Smooth muscle cell (in vitro differentiated cells): Measurements from ENCODE around the gene TGFBR2. TPM values are rescaled to one million over a fixed set of nuclear protein-coding genes. Genes with fewer than 3 reads are reported as not detected.

Experiments
- DNase-seq: peaks from one replicate; lab custom pipeline; 2025; ENCODE audit not compliant: unreplicated experiment; lab: John Stamatoyannopoulos, UW
- H2AFZ ChIP-seq: fragments of 200-600 bp; sonication (generic); 2 replicates; pipeline ENCODE4 v1.6.0; 2016; ENCODE audit warnings: antibody characterized with exemption, low read depth, mild to moderate bottlenecking
- H3F3A ChIP-seq: fragments of 200-600 bp; sonication (generic); 2 replicates; pipeline ENCODE4 v1.6.0; 2017; ENCODE audit warnings: antibody characterized with exemption, low read depth
- H3K27ac ChIP-seq: fragments of 200-600 bp; sonication (generic); 2 replicates; pipeline ENCODE4 v1.5.1; 2016; ENCODE audit warnings: low read depth, mild to moderate bottlenecking
- H3K27me3 ChIP-seq: fragments of 200-600 bp; sonication (generic); 2 replicates; pipeline ENCODE4 v1.6.1; 2016; ENCODE audit warnings: low read depth, mild to moderate bottlenecking
- H3K36me3 ChIP-seq: fragments of 200-600 bp; sonication (generic); 2 replicates; pipeline ENCODE4 v1.5.1; 2016; ENCODE audit warnings: low read depth
- H3K4me1 ChIP-seq: fragments of 200-600 bp; sonication (generic); 2 replicates; pipeline ENCODE4 v1.5.1; 2016; ENCODE audit warnings: low read depth
- H3K4me2 ChIP-seq: fragments of 200-600 bp; sonication (generic); 2 replicates; pipeline ENCODE4 v1.6.0; 2016; ENCODE audit warnings: mild to moderate bottlenecking
- H3K4me3 ChIP-seq: fragments of 200-600 bp; sonication (generic); 2 replicates; pipeline ENCODE4 v1.5.1; 2016; ENCODE audit warnings: mild to moderate bottlenecking
- H3K79me2 ChIP-seq: fragments of 200-600 bp; sonication (generic); 2 replicates; pipeline ENCODE4 v1.6.0; 2016; ENCODE audit warnings: low read depth, mild to moderate bottlenecking
- H3K9ac ChIP-seq: fragments of 200-600 bp; sonication (generic); 2 replicates; pipeline ENCODE4 v1.6.0; 2016; ENCODE audit warnings: low read depth
- H3K9me3 ChIP-seq: fragments of 200-600 bp; sonication (generic); replicated peaks from 2 replicates; pipeline ENCODE4 v1.5.1; 2016; ENCODE audit warnings: low read depth
- H4K20me1 ChIP-seq: fragments of 200-600 bp; sonication (generic); 2 replicates; pipeline ENCODE4 v1.6.0; 2016; ENCODE audit warnings: low read depth
- WGBS: methylation state at CpG from one replicate; pipeline ENCODE4 v1.1.7; 2016; ENCODE audit warnings: low lambda C conversion rate; 5-methylcytosine and 5-hydroxymethylcytosine counted together
- polyA plus RNA-seq: library from polyadenylated mRNA; unstranded; fragments of >200 nt; fragmentation: Nextera tagmentation; extraction: Ambion mirVana; gene quantifications from 2 replicates; pipeline ENCODE4 v1.2.1, GENCODE V29; 2016
- total RNA-seq: library from RNA; depleted of rRNA; stranded (reverse); fragments of >200 nt; gene quantifications from 2 replicates; pipeline ENCODE4 v1.2.3, GENCODE V29; 2014
- TF ChIP-seq, protein P1 (sequence below): fragments of 200-600 bp; sonication (generic); IDR thresholded peaks from 2 replicates; pipeline ENCODE4 v1.5.1; 2017; ENCODE audit warnings: borderline replicate concordance, mild to moderate bottlenecking, antibody characterized with exemption; ENCODE audit not compliant: insufficient read depth, poor library complexity, severe bottlenecking

The TGFBR2 gene
- total and polyA plus RNA-seq, 2 experiments from 2014 or later, result 39.6 to 53.7 TPM

- Histone ChIP-seq H3K4me2 (peak overlapping the region; percentile 41), H3K27ac (peak overlapping the region; percentile 28), H3K79me2 (no peaks in the 10 kb centered on the region), H3K9me3 (no peaks in the 10 kb centered on the region), H3K4me1 (peaks cover 22% of the 10 kb centered on the region), H3K36me3 (no peaks in the 10 kb centered on the region), H3K4me3 (no peak overlapping the region), H3K27me3 (no peaks in the 10 kb centered on the region), H3K9ac (no peak overlapping the region), H4K20me1 (no peaks in the 10 kb centered on the region), H3F3A (peaks cover 15% of the 10 kb centered on the region), H2AFZ (no peak overlapping the region)
- no peak for DNase-seq
- TF ChIP-seq, protein P1, sequence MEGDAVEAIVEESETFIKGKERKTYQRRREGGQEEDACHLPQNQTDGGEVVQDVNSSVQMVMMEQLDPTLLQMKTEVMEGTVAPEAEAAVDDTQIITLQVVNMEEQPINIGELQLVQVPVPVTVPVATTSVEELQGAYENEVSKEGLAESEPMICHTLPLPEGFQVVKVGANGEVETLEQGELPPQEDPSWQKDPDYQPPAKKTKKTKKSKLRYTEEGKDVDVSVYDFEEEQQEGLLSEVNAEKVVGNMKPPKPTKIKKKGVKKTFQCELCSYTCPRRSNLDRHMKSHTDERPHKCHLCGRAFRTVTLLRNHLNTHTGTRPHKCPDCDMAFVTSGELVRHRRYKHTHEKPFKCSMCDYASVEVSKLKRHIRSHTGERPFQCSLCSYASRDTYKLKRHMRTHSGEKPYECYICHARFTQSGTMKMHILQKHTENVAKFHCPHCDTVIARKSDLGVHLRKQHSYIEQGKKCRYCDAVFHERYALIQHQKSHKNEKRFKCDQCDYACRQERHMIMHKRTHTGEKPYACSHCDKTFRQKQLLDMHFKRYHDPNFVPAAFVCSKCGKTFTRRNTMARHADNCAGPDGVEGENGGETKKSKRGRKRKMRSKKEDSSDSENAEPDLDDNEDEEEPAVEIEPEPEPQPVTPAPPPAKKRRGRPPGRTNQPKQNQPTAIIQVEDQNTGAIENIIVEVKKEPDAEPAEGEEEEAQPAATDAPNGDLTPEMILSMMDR, result no peak
- WGBS, result 73% methylated on average over 18 of the region's 18 CpGs
Measured at GRCh38 chr3:30680789-30681648, 74.6 kb downstream of the TGFBR2 start.

DNA sequence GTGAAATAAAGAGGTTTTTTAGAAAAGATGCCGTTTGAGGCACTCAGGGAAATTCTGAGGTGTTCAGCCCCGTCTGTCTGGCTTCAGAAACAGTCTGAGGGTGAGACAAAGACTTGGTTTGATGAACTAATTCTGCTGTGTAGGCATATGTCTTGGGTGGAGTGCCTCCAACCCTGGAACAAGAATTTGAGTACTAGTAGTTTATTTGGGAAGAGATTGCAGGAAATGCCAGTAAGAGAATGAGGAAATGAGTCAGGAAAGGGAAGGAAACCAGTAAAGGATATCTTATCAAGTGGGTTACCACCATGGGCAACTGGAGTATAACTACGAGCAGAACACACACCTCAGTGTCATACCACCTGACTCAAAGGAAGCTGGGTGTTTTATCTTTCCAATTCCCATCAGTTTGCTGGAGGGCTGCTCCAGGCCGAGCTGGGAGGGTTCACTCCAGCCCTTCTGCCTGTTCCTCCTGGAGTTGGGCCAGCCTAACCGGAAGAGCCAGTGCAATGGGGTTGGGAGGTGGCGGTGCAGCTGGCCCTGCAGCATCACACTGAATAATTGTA is 75.3 kb downstream of the TGFBR2 start:
- DNase-seq, result no peak

DNA sequence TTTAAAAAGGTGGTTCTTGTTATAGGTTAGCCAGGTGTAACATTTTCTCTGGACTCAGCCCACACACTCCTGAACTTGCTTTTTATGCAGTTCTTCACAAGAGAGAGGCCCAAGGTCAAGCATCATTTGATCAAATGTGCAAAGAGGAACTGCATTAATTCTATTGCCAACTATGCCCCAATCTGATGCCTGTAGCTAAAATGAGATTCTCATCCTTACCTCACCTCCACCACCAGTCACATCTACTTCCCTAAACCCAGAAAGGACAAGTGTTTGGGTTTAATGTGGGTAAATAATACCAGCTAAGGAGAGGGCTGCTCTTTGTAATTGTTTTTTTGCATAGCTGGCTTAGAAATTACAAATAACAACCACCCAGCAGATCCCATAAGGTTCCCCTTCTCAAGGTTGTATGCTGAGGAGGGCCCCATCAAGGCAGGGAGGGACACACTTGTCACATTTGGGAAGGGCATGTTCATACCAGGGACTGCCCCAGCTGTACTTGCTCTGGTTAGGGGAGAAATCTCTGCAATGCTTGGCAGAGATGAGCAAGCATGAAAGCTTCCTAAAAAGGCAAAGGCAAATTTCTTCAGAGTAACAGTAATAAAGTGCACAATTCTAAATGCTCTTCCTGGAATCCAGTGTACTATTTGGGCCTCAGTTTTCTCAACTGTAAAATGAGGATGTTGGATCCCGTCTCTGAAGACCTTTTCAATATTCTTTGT is 76.2 kb downstream of the TGFBR2 start:
- Histone ChIP-seq H3K4me3 (no peak overlapping the region), H3K27ac (peak overlapping the region; percentile 14)
- TF ChIP-seq, protein P1, result no peak

More for the DNA sequence above, 75.3 kb downstream of the TGFBR2 start:
- peaks cover 2% of the 10 kb centered on the region for H3K79me2 ChIP-seq
- no peak overlapping the region for H3K4me3 ChIP-seq
- peaks cover 22% of the 10 kb centered on the region for H3K4me1 ChIP-seq
- H3K9me3 ChIP-seq, result no peaks in the 10 kb centered on the region
- no peak overlapping the region for H3K9ac ChIP-seq
- peak overlapping the region; percentile 41 for H3K4me2 ChIP-seq
- peaks cover 15% of the 10 kb centered on the region for H3F3A ChIP-seq
- no peaks in the 10 kb centered on the region for H4K20me1 ChIP-seq
- 47% methylated on average over 6 of the region's 6 CpGs for WGBS
- no peaks in the 10 kb centered on the region for H3K27me3 ChIP-seq
- no peak overlapping the region for H2AFZ ChIP-seq
- peak overlapping the region; percentile 28 for H3K27ac ChIP-seq
- TF ChIP-seq, protein P1, result no peak
- no peaks in the 10 kb centered on the region for H3K36me3 ChIP-seq

More for the DNA sequence above, 76.2 kb downstream of the TGFBR2 start:
- Histone ChIP-seq H3K79me2 (peaks cover 4% of the 10 kb centered on the region), H3K27me3 (no peaks in the 10 kb centered on the region), H3F3A (peaks cover 17% of the 10 kb centered on the region), H3K36me3 (no peaks in the 10 kb centered on the region), H4K20me1 (no peaks in the 10 kb centered on the region), H3K9me3 (no peaks in the 10 kb centered on the region), H3K4me2 (no peak overlapping the region), H3K9ac (no peak overlapping the region), H3K4me1 (peaks cover 22% of the 10 kb centered on the region), H2AFZ (no peak overlapping the region)
- no peak for DNase-seq
- 78% methylated on average over 1 of the region's 1 CpG for WGBS
